ENCODE measurements around the gene C9. TPM values are rescaled to one million over a fixed set of nuclear protein-coding genes. Genes with fewer than 3 reads are reported as not detected.

The C9 gene
- total and polyA plus RNA-seq, 2 donors (not counting 1 experiment from before 2014, with no cell fraction given) = not detected

- no peak overlapping the region for H3K9ac ChIP-seq (ENCODE audit: low read length)
- ChIA-PET CTCF (no interaction called here), POLR2A (no interaction called here)
- H3K36me3 ChIP-seq (replicated peaks in 1 of 2; ENCODE audit: control extremely low read depth in 1 of 2, control insufficient read depth in 1 of 2, extremely low read depth in 1 of 2, insufficient read depth in 2 of 2, low read length in 1 of 2) = no peaks in the 10 kb centered on the region
- no peaks in the 10 kb centered on the region for H3K4me1 ChIP-seq (ENCODE audit: control insufficient read depth in 2 of 2, insufficient read depth in 2 of 2, low read length in 2 of 2)
- no peak overlapping the region for H3K4me2 ChIP-seq (replicated peaks; ENCODE audit: low read depth, low read length, poor library complexity, severe bottlenecking)
- no peaks in the 10 kb centered on the region for H3K27me3 ChIP-seq (replicated peaks in 1 of 4; ENCODE audit: control extremely low read depth in 1 of 4, control insufficient read depth in 3 of 4, insufficient read depth in 4 of 4, low read length in 3 of 4)
- H3K9me3 ChIP-seq (ENCODE audit: control extremely low read depth in 1 of 3, control insufficient read depth in 2 of 3, insufficient read depth in 1 of 3, low read length in 2 of 3) = peaks cover 0 to 8% (median 8%) of the 10 kb centered on the region in 3 donors
- DNase-seq (no peak), ATAC-seq (ENCODE audit: low read depth) (no peak)
- no peaks in the 10 kb centered on the region for H4K20me1 ChIP-seq (ENCODE audit: control insufficient read depth, insufficient read depth, low read length, poor library complexity, severe bottlenecking)
- peaks cover 2% of the 10 kb centered on the region for H3K4me1 Mint-ChIP-seq
- WGBS (ENCODE audit: insufficient coverage) = no CpG with 5 or more reads among the region's 3 CpGs
- no peak overlapping the region for H3K27ac Mint-ChIP-seq
- TF ChIP-seq CTCF (IDR thresholded peaks at IDR 0.05) (no peak), EZH2 (IDR thresholded peaks at IDR 0.05; ENCODE audit: borderline replicate concordance, insufficient read depth, low read depth, low read length, poor library complexity, severe bottlenecking) (no peak)
- no peak overlapping the region for H3K4me3 Mint-ChIP-seq
- H2AFZ ChIP-seq (ENCODE audit: insufficient read depth, low read depth, low read length, poor library complexity, severe bottlenecking) = no peak overlapping the region
- H3K79me2 ChIP-seq (ENCODE audit: control insufficient read depth, insufficient read depth, low read length) = no peaks in the 10 kb centered on the region
- H3K4me3 ChIP-seq (ENCODE audit: control extremely low read depth in 1 of 5, extremely low read depth in 1 of 5, insufficient read depth in 1 of 5, low read depth in 2 of 5, low read length in 4 of 5) = no peak overlapping the region
- H3K27ac ChIP-seq (ENCODE audit: low read length in 2 of 2) = no peak overlapping the region
- intact Hi-C loops (cut with micrococcal nuclease) = no loop called here
- H3K27me3 Mint-ChIP-seq = no peaks in the 10 kb centered on the region
- peaks cover 8% of the 10 kb centered on the region for H3K9me3 Mint-ChIP-seq (ENCODE audit: insufficient read depth)
These were observed 9.0 kb downstream of the C9 start for GRCh38 chr5:39355324-39355723.

- intact Hi-C loops (cut with micrococcal nuclease) = no loop called here
- Mint-ChIP-seq H3K9me3 (ENCODE audit: insufficient read depth) (peaks cover 8% of the 10 kb centered on the region), H3K4me3 (no peak overlapping the region), H3K4me1 (peaks cover 2% of the 10 kb centered on the region), H3K27me3 (no peaks in the 10 kb centered on the region), H3K27ac (no peak overlapping the region)
- no peaks in the 10 kb centered on the region for H4K20me1 ChIP-seq (ENCODE audit: control insufficient read depth, insufficient read depth, low read length, poor library complexity, severe bottlenecking)
- DNase-seq (no peak), ATAC-seq (ENCODE audit: low read depth) (no peak)
- H3K4me2 ChIP-seq (replicated peaks; ENCODE audit: low read depth, low read length, poor library complexity, severe bottlenecking) = no peak overlapping the region
- peaks cover 0 to 8% (median 8%) of the 10 kb centered on the region in 3 donors for H3K9me3 ChIP-seq (ENCODE audit: control extremely low read depth in 1 of 3, control insufficient read depth in 2 of 3, insufficient read depth in 1 of 3, low read length in 2 of 3)
- no peaks in the 10 kb centered on the region for H3K36me3 ChIP-seq (replicated peaks in 1 of 2; ENCODE audit: control extremely low read depth in 1 of 2, control insufficient read depth in 1 of 2, extremely low read depth in 1 of 2, insufficient read depth in 2 of 2, low read length in 1 of 2)
- H2AFZ ChIP-seq (ENCODE audit: insufficient read depth, low read depth, low read length, poor library complexity, severe bottlenecking) = no peak overlapping the region
- no peak overlapping the region for H3K9ac ChIP-seq (ENCODE audit: low read length)
- 60% methylated on average over 1 of the region's 1 CpG for WGBS (ENCODE audit: insufficient coverage)
- no peak overlapping the region for H3K4me3 ChIP-seq (ENCODE audit: control extremely low read depth in 1 of 5, extremely low read depth in 1 of 5, insufficient read depth in 1 of 5, low read depth in 2 of 5, low read length in 4 of 5)
- POLR2A ChIA-PET = no interaction called here
- H3K79me2 ChIP-seq (ENCODE audit: control insufficient read depth, insufficient read depth, low read length) = no peaks in the 10 kb centered on the region
- no peak overlapping the region for H3K27ac ChIP-seq (ENCODE audit: low read length in 2 of 2)
- CTCF ChIA-PET = no interaction called here
- no peaks in the 10 kb centered on the region for H3K4me1 ChIP-seq (ENCODE audit: control insufficient read depth in 2 of 2, insufficient read depth in 2 of 2, low read length in 2 of 2)
- no peaks in the 10 kb centered on the region for H3K27me3 ChIP-seq (replicated peaks in 1 of 4; ENCODE audit: control extremely low read depth in 1 of 4, control insufficient read depth in 3 of 4, insufficient read depth in 4 of 4, low read length in 3 of 4)
- no peak for TF ChIP-seq CTCF (IDR thresholded peaks at IDR 0.05)
- TF ChIP-seq EZH2 (IDR thresholded peaks at IDR 0.05; ENCODE audit: borderline replicate concordance, insufficient read depth, low read depth, low read length, poor library complexity, severe bottlenecking) = no peak
These were observed 10.4 kb downstream of the C9 start for GRCh38 chr5:39353717-39354399.
